HPDE6-E6E7 (cell line): ENCODE results near the gene YAF2.
"Not testable (repeated sequence)": the region's sequence is repeated elsewhere in the genome, so short reads cannot be mapped to it uniquely, and the experiment has no call there.

Source experiments
- DNase-seq: peaks from one replicate; pipeline ENCODE4 v3.0.0; 2011; ENCODE audit warnings: missing footprints; ENCODE audit errors: extremely low spot score

Gene YAF2

DNA sequence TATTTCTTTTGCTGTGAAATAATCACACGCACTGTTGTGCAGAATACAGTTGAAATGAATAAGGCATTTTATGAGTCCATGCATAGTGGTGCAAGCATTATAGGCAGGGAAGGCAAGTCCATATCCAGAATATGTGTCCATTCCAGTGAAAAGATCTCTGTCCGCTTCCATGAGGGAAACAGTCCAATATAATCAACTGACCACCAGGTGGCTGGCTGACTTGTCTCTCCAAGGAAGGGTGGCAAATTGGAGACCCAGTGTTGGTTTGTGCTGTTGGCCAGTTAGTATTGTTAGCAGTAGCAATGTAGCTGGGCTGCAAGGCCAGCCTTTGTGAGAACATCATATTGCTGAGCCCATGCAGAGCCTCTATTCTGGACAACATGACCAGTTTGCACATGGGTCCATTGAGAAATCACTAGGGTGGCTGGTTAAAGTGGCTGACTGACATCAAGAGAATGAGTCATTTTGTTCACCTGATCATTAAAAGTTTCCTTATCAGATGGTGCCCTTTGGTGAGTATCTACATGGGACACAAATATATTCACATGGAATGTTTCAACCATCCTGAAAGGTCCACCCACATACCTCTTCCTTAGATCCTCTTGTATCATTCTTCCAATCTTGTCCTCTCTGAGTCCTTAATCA, 17.3 kb upstream of the YAF2 start:
- DNase-seq, result no peak

DNA sequence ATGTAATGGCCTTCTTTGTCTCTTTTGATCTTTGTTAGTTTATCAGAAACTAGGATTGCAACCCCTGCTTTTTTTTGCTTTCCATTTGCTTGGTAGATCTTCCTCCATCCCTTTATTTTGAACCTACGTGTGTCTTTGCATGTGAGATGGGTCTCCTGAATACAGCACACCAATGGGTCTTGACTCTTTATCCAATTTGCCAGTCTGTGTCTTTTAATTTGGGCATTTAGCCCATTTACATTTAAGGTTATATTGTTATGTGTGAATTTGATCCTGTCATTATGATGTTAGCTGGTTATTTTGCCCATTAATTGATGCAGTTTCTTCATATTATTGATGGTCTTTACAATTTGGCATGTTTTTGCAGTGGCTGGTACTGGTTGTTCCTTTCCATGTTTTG, 14.6 kb upstream of the YAF2 start:
- not testable (repeated sequence) for DNase-seq

DNA sequence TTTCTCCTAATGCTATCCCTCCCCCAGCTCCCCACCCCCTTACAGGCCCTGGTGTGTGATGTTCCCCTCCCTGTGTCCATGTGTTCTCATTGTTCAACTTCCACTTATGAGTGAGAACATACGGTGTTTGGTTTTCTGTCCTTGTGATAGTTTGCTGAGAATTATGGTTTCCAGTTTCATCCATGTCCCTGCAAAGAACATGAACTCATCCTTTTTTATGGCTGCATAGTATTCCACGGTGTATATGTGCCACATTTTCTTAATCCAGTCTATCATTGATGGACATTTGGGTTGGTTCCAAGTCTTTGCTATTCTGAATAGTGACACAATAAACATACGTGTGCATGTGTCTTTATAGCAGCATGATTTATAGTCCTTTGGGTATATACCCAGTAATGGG, 11.0 kb upstream of the YAF2 start:
- not testable (repeated sequence) for DNase-seq

DNA sequence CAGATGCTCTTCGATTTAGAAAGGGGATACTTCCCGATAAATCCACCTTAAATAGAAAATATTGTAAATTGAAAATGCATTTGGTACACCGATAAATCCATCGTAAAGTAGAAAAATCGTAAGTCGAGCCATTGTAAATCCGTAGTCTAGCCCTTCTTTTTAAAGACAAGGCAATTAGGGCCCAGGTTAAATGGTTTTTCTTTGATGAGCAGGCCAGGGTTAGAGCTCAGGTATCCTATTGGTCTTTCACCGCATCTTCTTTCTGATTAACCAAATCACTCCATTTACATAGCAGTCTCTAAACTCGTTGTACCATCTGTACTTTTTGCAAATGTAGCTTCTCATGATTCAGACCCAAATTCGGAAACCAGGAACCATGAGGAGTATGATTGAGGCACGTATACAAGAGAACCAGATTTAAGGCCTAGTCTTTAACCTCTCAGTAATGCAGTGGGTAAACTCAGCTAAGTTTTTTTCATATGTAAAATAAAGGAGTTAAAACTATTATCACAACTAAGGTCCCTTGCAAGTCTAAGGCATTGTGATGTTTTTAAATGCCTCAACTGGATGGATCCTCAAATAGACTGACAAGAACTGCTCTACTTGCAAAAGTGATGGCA, 2.2 kb upstream of the YAF2 start:
- no peak for DNase-seq

DNA sequence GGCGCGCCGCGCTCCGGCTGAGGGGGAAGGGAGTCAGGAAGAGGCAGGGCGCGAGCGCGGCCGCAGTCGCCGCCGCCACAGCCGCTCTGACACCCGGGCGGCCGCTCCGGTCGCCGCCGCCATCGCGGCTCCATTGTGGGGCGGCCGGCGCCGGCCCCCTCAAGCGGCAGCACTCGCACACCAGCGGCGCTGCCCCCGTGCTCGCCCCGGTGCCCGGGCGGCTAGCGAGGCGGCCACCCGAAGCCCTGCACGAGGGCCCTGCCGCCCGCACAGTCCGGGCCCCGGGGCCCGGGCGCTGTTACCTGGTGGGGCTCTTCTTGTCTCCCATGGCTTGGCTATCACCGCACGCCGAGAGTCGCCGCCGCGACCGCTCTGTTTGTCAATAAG, 202 bp downstream of the YAF2 start:
- DNase-seq, result no peak

DNA sequence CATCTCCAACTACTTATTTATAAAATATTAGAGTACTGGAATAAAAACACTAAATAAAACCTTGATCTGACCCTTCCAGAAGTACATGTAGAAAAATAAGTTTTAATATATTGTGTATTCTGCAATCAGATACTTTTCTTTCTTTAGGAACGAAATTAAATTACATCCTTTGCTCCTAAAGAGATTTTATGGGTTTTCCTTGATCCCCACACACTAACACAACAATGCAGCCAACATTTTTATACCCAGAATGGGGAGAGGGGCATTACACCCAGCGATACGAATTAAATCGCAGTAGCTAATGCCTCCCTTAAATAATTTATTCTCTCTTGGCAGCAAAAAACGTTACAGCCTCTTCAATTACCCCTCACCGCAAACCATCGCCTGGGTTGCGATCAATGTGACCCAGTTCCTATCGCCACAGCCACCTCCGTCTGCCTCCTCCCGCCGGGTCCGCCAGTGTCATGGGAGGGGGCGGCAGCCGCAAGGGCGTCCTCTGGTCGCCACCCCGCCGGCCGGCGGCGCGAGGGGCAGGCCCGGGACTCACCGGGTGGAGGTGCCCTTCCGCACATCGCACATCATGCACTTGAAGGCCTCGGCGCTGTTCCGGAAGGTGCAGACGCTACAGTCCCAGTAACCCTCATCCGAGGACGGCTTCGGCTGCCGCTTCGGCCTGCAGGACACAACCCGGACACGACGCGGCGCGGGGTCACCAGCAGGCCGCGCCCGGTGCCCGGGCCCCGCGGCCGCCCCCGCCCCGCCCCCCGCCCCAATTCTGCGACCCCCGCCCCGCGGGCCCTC, 796 bp downstream of the YAF2 start:
- DNase-seq, result peak; percentile 45

DNA sequence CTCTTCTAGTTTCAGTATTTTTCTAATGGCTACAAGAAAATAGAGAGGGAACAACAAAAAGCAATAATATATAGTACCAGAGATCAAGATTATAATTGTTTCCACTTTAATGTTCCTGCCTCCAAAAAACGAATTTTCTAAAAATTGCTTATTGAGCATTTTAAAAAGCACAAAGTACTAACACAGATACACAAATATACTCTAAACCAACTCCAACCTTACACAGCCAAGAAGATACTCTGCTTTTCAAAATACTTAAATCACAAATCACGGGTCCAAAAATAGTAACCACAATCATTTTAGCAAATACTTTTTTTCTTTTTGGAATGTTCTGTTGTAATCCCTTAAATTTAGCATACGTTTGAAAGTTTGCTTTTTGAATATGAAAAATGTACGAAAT, 2.0 kb downstream of the YAF2 start:
- no peak for DNase-seq

DNA sequence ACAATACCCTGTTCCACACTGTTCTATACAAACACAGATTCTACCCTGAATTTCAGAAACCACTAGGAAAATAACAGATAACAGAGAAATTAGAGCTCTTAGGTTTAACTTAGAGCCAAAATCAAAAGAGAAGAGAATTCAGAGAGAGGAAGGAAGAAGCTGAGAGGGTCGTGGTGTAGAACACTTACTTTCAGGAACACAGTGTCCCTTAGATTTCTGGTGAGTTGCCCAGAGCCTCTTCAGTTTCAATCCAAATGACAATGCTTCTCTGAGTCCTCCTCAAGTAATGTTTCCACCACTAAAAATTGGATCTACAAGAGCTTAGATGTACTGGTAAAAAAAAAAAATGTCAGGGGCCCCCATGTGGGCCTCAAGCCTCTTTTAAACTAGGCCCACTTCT, 2.6 kb downstream of the YAF2 start:
- no peak for DNase-seq

DNA sequence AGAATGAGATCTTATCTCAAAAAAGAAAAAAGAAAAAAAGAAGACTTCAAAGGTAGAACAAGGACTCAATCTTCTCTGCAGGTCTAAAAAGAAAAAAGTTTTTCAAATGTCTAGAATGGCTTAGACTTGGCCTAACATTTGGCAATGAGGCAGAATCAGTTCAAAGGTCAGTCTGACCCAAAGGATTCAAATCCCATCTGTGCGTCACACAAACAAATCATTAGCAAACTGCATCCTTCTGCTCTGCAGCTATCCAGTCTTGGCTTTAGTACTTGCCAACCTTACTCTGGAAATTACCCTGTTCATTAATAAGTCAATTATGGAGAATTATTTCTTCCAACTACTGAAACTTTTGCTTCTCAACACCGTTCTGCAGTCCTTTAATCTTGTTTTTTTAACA, 3.1 kb downstream of the YAF2 start:
- DNase-seq, result no peak

DNA sequence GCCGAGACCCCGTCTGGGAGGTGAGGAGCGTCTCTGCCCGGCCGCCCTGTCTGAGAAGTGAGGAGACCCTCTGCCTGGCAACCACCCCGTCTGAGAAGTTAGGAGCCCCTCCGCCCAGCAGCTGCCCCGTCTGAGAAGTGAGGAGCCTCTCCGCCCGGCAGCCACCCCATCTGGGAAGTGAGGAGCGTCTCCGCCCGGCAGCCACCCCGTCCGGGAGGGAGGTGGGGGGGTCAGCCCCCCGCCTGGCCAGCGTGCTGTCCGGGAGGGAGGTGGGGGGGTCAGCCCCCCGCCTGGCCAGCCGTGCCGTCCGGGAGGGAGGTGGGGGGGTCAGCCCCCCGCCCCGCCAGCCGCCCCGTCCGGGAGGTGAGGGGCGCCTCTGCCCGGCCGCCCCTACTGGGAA, 10.5 kb downstream of the YAF2 start:
- DNase-seq, result not testable (repeated sequence)

DNA sequence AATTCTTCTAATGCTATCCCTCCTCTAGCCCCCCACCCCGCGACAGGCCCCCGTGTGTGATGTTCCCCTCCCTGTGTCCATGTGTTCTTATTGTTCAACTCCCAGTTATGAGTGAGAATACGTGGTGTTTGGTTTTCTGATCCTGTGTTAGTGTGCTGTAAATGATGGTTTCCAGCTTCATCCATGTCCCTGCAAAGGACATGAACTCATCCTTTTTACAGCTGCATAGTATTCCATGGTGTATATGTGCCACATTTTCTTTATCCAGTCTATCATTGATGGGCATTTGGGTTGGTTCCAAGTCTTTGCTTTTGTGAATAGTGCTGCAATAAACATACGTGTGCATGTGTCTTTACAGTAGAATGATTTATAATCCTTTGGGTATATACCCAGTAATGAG, 13.5 kb downstream of the YAF2 start:
- DNase-seq, result not testable (repeated sequence)

DNA sequence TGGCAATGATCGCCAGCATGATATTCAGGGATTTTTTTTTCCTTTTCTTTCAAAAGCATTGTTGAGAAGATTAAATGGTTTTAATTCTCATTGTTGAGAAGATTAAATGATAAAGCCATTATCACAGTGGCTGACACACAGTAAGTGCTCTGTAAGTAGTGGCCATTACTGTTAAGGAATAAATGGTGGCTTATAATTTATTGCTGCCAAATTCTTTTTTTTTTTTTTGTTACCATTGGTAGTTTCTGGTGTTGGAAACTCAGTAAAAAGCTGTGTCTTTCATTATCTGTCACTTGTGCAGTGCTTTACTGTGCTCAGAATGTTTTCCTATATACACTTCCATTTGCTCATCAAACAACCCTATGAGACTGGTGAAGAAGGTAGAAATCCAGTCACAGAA, 15.3 kb downstream of the YAF2 start:
- no peak for DNase-seq

DNA sequence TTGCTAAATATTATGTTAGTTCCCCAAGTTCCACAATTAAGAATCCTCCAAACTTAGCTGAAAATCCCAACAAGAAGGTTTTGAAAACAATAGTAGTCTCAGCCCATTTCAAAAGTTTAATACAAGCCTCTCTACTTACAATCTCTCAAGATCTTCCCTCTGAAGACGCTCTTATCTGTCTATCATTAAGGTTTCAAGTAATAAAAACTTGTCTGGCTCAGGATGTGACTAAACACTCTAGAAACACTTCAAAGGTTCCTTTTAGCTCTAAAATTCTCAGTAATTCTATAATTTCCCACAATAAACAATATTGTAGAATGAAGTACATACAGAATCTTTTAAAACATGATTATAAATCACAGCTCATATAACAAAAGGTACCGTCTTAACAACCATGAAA, 16.3 kb downstream of the YAF2 start:
- DNase-seq, result no peak

DNA sequence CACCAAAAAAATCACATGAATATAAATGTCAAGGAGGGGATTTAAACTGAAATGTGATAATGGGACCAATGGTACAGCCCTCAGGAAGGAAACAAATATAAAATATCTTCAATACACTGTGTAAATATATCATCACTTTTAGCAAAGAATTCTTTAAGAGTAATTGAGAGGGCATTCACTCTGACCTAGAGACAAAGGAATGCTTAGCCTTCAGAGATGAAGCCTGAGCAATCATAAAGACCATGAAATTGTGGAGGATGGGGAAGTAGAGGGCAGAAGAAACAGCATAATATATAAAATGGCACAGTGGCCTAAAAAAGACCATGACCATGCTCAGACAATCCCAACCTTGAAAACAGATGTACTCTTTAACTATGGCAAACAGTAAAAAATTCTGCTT, 20.4 kb downstream of the YAF2 start:
- DNase-seq, result no peak

DNA sequence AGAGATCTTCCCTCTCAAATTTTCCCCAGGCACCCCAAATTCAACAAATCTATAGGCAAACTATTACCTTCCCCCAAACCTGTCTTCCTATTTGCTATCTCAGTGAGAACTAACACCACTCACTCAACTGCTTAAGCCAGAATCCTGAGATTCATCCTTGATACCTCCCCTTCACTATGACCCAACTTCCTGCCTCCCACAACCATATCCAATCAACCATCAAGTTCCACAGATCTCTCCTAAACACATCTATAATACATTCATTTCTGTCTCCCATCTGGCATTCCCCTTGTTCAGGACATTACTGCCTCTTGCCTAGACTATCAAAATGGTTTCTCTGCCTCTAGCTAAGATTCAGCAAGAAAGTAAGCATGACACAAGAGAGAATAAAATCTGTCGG, 21.3 kb downstream of the YAF2 start:
- no peak for DNase-seq

DNA sequence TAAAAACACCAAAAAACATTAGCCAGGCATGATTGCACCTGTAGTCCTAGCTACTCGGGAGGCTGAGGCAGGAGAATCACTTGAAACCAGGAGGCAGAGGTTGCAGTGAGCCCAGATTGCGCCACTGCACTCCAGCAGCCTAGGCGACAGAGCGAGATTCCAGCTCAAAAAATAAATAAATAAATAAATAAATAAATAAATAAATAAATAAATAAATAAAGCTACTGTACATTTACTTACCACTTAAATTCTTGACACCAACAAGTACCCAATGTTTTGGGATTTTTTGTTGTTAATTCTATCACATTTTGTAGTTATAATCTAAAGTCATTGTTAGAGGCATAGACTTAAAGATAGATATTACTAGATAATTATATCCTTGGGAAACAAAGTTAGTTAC, 22.3 kb downstream of the YAF2 start:
- not testable (repeated sequence) for DNase-seq

DNA sequence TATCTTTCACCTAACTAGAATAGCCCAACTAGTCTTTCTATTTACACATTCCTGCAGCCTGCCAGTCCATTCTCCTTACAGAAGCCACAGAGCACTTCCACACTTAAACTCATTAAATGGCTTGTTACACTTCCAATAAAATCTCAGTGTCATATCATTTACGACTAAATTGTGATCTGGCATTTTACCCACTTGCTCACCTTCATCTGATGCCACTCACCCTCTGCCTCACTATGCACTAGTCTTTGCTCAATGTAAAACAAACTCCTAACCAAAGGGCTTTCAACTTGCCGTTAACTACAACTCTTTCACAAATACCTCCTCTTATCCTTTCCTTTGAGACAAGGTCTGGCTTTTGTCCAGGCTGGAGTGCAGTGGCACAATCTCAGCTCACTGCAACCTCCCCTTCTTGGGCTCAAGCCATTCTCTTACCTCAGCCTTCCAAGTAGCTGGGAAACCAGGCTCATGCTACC, 24.1 kb downstream of the YAF2 start:
- DNase-seq, result no peak

DNA sequence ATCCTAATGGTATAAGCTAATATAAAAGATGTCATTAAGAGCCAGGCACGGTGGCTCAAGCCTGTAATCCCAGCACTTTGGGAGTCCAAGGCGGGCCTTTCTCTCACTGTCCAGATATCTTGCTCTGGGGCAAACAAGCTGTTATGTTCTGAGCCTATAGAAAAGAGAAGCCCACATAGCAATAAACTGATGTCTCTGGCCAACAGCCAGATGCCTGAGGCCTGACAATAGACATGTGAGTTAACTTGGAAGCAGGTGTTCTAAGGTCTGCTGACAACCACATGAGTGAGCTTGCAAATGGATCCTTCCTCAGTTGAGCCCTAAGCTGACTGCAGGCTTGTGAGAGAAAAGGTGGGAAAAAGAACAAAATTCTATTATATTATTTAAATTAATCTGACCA, 25.0 kb downstream of the YAF2 start:
- peak; percentile 35 for DNase-seq

DNA sequence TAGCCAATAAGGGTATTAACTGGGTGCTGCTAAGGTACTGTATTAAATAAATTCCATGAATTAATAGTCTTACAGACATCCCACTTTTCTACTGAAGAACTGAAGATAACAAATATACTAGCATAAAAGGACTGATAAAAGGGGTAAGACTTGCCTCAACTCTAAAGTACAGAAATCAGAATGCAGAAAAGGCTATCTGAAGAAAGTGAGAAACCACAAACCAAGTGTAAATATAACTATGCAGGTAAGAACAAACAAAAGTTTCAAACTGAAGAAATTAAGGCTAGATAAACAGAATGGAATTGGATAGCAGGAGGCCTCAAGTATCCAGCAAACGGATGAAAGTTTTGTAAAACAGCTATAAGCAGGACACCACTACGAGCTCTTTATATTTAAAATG, 29.5 kb downstream of the YAF2 start:
- DNase-seq, result no peak

DNA sequence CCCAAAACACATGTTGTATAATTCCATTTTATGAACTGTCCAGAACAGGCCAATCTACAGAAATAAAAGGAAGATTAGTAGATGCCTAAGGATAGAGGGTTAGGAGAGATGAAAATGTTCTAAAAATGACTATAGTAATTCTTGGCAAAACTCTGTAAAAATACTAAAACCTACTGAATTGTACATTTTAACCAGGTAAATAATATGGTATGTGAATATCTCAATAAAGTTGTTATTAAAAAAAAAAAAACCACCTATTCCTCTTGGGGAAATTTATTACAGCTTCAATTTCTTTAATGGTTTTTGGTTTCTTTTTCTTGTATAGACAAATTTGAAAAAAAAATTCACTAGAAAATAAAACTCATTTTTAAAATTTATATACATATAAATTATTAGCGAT, 33.2 kb downstream of the YAF2 start:
- no peak for DNase-seq

DNA sequence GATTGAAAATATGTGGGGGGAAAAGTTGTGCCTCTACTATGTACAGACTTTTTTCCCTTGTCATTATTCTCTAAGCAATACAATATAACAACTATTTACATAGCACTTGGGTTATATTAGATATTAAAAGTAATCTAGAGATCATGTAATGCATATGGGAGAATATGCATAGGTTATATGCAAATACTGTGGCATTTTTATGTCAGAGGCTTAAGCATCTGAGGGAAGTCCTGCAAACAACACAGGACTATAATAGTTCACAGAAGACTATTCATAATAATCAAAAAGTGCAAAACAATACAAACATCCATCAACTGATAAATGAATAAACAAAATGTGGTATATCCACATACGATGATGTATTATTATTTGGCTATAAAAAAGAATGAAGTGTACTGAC, 33.7 kb downstream of the YAF2 start:
- no peak for DNase-seq

DNA sequence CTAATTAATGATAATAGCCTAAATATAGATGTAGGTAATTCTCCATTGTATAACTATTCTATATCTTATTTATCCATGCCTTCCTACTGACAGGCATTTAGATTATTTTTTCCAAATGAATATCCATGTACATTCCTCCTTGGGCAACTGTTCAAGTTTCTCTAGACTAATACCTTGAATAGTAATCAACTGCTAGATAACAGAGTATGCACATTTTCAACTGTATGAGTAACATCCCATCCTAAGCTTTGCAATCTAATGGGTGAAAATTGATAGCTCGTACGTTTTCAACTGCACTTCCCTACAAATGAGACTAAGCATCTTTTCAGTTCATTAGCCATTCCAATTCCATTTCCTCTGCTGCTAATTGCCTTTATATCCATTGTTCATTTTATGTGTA, 37.0 kb downstream of the YAF2 start:
- DNase-seq, result no peak

DNA sequence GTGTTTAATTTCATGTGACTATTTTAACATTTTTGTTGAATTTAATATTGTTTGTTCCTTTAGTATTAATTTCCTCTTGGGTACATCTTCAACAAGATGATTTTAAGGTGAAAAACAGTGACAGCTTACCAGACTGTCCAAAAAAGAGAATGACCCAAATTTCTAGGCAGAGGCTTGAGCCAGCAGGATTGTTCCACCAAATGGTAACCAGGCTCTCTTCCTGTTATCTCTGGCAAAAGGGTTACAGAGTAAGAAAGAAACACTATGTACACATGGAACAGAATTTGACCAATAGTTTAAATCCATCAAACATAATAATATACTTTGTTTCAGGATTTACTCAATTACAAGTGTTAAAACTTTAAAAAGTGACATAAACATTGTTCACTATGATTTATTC, 39.0 kb downstream of the YAF2 start:
- no peak for DNase-seq
